CD4-positive, alpha-beta T cell treated with Interleukin-15 for 1 hour (primary cell): Measurements from ENCODE around the gene FYB1.
"Not testable (repeated sequence)": the region's sequence is repeated elsewhere in the genome, so short reads cannot be mapped to it uniquely, and the experiment has no call there.

ENCODE experiments used
- DNase-seq: peaks from one replicate; pipeline ENCODE4 v3.0.0-alpha.2; 2020

FYB1 gene, protein sequence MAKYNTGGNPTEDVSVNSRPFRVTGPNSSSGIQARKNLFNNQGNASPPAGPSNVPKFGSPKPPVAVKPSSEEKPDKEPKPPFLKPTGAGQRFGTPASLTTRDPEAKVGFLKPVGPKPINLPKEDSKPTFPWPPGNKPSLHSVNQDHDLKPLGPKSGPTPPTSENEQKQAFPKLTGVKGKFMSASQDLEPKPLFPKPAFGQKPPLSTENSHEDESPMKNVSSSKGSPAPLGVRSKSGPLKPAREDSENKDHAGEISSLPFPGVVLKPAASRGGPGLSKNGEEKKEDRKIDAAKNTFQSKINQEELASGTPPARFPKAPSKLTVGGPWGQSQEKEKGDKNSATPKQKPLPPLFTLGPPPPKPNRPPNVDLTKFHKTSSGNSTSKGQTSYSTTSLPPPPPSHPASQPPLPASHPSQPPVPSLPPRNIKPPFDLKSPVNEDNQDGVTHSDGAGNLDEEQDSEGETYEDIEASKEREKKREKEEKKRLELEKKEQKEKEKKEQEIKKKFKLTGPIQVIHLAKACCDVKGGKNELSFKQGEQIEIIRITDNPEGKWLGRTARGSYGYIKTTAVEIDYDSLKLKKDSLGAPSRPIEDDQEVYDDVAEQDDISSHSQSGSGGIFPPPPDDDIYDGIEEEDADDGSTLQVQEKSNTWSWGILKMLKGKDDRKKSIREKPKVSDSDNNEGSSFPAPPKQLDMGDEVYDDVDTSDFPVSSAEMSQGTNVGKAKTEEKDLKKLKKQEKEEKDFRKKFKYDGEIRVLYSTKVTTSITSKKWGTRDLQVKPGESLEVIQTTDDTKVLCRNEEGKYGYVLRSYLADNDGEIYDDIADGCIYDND

DNA sequence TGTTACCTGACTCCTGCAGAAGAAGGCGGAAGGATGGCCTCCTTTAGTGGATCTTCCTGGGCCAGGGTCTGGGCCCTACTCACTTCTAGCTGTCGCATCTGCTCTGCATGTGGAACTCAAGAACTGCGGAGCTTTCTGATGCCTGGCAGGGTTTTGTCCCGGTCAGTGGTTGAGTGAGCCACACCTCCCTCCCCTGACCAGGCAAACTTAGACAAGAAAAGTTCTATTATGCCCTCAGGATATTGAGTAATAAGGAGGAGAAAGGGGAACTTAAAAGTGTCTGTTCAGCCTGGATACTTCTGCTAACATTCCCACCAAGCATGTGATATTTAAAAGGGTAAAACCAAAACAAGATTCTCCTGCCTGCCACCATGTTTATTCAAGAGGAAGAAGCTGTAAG, at the start of gene FYB1:
Gene FYB1, minus strand, starts transcription at position 127 of the 400 bp plus-strand sequence. CDS start 16,603 bp downstream, outside the sequence.
- peak; percentile 42 for DNase-seq

DNA sequence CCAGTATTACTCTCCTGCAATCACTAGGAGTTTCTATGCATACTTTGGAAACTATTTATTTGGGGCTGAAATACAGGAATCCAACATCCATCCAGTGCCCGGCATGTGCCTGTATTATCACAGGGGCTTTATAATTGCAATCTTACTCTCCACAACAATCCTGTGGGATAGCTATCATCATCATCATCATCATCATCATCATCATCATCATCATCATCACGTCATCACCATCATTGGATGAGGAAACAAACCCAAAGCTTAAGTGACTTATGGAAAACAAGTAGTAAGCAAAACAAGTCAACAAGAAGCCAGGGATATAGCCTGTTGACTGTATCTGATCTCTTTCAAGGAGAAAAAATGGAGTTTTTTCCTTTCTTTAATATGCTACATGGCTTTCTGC, 47.8 kb upstream of the FYB1 start:
- no peak for DNase-seq

DNA sequence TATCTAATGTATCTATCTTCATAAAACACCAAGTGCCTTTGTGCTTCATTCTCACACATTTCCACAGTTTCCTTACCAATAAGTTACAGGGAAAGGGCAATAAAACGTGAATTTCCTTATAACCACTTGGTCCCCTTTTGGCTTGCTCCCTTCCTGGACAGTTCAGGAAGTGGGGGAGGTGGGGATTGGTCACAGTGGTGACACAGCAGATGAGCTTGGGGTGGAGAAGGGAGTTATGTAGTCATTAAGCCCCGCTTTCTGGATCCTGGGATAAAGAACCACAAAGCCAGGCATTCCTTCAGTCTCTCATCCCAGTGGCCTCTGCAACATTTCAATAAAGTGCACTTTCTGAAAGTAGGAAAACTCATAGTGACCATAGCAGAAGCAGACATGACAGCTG, 47.1 kb upstream of the FYB1 start:
- no peak for DNase-seq

DNA sequence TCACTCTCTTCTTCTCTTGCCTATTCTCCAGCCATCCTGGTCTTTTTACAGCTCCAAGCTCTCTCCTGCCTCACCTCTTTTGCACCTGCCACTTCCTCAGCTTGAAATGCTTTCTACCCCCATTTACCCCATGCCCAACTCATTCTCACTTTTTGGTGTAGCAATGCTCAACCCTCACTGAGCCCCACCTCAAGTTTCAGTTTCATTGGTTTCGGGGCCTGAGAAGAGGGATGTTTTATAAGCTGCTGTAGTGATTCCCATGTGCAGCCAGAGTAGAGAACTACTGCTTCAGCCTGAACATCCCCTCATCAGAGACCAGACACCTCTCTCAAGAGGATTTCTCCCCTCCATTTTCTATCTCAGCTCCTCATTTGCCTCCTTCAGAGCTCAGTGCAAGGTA, 45.2 kb upstream of the FYB1 start:
- no peak for DNase-seq

DNA sequence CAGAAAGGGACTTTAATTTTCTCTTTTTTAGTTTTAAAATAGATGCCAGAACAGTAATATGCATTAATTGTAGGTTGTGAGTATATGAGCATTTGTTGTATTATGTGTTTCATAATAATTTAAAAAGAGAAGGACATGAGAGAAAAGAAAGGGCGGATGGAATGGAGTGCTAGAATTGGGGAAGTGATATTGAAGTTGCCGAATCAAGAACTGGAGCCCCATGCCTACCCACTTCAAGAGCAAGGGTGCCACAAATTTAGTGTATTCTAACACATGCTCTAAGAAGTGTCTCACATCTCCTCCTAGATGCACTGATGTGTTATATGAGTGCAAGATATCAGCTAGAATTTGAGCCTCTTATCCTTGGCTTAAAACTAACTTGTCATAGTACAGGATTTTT, 43.6 kb upstream of the FYB1 start:
- DNase-seq = no peak

DNA sequence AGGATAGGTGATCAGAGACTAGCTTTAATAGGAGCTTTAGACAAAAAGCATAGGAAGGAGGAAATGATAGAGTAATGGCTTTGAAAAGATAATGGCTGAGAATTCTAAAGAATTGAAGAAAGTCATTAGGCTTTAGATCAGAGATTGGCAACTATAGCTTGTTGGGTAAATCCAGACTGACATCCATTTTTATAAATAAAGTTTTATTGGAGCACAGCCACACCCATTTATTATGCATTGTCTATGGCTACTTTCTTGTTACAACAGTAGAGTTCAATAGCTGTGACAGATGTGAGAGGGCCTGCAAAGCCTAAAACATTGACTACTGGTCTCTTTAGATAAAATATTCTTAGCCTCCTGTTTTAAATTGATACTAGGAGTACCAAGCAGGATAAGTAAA, 40.7 kb upstream of the FYB1 start:
- DNase-seq = no peak

DNA sequence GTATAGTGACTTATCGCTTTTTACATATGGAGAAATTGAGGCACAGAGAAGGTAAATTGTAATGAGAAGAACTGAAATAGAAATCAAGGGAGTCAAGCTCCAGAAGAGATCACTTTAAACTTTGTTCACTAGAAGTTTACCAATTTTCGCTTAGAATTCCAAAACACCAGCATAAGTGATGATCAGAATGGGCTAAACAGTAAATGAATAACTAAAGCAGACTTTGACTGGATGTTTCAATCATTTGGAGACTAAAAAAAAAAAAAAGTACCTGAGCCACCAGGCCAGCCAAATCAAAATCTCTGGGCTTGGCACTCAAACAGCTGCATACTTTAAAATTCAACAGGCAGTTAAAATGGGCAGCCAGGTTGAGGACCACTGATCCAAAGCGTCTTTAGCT, 38.2 kb upstream of the FYB1 start:
- DNase-seq = no peak

DNA sequence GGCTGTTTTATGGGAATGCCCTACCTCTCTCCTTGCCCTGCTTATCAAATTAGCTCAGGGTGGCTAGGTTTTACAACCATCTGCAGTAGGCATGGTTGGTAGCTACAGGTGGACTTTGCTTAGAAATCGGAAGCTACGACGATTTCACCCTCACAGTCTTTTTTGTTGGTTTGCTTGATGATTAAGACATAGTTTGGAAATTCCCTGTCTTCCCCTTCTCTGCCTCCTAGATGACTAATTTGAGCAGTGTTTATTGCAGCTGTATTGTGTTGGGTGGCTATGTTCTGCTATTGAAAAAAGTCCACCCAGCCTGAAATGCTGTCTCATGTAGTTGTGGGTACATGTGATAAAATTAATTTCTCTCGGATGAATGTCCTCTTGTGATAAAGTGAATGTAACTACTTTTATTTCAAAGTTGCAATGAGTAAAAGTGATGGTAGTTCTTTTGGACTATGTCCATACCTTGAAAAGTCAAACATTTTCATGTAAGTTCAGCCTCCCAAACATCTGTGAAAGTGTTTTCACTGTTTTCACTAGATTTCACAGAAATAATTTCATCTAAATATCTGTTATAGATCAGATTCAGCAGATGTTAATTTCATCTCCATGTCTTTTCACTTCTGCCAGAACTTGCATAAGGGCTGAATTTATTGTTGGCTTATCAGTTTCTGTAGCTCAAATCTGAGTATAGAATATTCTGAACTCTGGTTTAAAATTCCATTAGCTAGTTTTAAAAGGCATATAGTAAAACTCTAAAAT, 37.3 kb upstream of the FYB1 start:
- DNase-seq = peak; percentile 26

DNA sequence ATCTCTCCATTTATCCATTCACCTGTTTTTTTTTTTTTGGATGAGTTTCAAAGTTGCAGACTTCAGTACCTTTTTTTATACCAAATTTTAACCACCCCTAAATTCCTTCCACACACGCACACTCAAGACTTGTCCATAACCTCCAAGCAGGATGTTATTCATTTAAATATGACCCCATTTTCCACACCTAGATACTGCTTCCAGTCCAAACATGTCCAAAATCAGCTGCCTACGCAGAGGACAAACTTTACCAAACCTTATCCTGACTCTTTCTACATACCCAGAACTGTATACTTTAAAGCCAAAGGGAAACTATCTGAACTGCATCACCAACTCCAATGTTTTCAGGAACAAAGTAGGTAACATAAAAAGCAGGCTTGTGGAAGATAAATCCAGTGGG, 36.0 kb upstream of the FYB1 start:
- DNase-seq = no peak

DNA sequence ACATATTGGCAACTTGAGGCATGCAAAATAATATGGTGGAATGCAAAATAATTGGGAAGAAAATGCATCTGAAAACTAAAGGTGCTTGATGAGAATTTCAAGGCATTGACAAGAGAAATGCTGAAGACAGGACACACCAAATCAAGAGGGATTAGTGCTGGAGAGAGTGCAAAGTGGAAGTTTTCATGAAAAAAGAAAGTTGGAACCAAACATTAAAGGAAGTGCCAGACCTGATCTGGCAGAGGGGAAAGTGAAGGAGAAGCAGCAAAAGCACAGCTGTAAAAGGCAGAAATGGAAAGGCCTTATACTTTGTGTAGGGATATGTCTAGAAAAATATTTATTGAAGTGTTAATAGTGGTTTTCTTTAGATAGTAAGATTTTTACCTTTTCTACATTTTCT, 35.3 kb upstream of the FYB1 start:
- DNase-seq = no peak

DNA sequence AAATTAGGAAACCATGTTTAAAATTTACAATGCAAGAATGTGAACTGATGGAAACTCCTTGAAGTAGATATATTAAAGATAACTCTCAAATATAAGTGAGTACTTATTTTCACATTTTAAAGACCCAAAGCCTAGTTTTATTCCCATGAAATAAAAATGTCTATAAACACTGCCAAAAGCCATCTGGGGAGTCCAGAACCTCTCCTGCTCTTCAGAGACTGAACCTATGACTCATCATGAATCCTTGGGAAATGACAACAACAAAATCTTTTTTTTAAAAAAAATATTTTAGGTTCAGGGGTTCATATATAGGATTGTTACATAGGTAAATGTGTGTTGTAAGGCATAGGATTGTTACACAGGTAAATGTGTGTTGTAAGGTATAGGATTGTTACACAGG, 33.8 kb upstream of the FYB1 start:
- DNase-seq = no peak

DNA sequence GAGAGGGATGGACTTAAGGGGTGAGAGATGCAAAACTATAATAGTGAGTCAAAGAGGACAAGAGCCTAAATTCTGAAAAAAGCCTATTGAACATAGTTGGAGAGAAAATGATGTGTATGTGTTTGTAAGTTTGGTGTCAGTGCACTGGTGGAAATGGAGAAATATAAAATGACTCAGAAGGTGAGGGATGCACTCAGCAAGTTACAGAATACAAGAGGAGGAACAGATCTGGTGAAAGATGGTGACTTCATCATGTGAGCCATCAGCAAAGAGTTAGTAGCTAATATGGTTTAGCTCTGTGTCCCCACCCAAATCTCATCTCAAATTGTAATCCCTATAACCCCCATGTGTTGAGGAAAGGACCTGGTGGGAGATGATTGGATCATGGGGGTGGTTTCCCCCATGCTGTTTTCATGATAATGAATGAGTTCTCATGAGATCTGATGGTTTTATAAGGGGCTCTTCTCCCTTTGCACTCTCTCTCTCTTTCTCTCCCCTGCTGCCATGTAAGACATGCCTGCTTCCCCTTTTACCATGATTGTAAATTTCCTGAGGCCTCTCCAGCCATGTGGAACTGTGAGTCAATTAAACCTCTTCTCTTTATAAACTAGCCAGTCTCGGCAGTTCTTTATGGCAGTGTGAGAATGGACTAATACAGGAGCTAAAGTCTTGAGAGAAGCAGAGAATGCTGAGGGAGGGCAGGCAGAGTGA, 30.4 kb upstream of the FYB1 start:
- no peak for DNase-seq

DNA sequence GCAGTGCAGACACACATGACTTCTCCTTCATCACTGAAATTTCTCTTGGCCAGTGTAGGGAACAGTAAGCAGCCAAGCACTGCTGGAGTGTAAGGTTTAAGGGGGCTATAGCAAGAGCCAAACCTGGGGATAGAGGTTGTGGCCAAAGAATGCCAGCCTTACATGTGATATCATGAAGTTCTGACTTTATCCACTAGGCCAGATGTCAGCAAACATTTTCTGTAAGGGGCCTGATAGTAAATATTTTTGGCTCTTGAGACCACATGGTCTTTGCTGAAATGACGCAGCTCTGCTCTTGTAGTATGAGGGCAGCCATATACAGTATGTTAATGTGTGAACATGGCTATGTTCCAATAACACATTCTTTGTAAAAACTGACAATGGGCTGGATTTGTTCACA, 29.7 kb upstream of the FYB1 start:
- no peak for DNase-seq

DNA sequence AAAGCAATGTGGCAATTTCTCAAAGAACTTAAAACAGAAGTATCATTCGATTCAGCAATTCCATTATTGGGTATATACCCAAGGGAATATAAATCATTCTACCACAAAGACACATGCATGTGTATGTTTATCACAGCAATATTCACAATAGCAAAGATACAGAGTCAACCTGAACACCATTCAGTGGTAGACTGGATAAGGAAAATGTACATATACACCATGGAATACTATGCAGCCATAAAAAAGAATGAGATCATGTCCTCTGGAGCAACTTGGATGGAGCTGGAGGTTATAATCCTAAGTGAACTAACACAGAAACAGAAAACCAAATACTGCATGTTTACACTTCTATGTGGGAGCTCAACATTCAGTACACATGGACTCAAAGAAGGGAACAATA, 21.4 kb upstream of the FYB1 start:
- DNase-seq = no peak

DNA sequence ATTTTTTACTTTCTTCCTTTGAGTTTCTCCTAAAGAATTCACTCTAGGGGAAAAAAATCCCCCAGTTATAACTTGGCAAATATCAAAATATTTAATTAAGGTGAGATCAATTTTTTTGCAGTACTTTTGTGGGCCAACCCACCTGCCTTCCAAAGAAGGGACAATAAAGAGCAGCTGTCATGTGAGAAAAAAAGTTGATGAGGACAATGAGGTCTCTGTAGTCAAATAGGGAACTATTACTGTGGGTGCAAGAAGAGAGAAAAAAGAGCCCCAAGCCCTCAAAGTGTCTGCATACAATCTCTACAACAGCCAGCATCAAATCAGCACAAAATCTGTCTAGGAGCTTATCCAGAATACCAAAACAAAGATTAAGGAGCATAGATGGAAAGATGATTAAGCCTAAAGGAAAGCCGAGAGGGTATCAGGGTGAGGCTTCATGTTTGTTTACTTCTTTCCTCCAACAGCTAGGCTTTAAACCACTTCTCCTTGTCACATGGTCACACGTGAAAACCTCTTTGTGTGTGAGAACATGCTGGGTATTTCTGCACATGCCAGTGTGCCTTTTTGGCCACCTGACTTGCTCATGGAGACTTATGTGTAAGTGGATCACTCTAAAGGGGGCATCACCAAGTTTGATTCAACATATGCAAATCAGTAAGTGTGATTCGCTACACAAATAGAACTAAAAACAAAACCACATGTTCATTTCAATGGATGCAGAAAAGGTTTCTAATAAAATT, 19.2 kb upstream of the FYB1 start:
- DNase-seq = no peak

DNA sequence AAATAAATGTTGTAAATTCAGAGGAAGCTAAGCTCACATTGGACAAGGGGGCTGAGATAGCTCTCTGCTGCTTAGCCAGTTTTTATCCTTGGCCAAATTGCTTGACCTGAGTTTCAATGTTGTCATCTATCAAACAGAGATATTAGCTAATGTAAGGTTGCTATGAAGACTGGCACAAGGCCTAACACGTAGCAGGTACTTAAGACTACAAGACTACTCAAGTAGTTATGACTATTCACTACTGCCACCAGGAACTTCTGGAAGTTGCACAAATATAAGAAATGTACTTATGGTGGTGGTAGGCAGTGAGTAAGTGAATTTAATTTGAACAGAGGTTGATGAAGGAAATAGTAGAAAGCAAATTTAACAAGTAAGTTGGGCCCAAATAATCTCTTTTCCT, 17.4 kb upstream of the FYB1 start:
- DNase-seq = no peak

DNA sequence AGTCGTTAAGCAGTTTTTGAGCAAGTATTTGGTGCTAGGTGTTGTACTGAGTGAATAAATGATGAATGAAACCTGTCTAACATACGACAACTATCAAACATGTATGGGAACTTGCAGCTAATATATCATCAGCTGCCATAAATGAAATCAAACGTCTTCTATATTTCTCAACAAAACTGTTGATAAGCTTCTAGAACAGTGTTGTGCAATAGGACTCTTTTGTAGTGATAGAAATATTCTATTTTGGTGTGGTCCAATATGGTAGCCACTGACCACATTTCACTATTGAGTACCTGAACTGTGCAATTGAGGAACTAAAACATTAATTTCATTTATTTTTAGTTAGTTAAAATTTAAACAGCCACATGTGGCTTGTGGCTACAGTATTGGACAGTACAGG, 16.3 kb upstream of the FYB1 start:
- no peak for DNase-seq

DNA sequence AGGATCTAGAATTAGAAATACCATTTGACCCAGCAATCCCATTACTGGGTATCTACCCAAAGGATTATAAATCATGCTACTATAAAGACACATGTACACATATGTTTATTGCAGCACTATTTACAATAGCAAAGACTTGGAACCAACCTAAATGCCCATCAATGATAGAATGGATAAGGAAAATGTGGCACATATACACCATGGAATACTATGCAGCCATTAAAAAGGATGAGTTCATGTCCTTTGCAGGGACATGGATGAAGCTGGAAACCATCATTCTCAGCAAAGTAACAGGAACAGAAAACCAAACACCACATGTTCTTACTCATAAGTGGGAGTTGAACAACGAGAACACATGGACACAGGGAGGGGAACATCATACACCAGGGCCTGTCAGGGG, 15.1 kb upstream of the FYB1 start:
- DNase-seq = not testable (repeated sequence)

DNA sequence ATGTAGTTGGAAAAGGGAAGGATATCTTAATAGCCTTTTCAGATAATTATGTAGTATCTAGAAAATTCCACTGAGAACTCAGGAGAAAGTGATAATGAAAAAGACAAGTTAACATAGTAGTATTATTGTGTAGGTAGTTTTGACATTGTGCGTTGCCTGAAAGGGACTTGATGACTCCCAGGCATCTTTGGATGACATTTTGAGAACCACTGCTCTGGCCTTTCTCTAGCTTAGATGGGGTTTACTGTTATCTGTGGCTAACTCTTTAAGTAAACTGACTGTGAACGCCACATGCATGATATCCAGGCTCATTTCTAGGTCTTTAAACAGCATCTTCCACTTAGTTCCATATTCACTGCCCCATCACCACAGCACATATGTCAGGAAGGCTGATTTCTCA, 14.4 kb upstream of the FYB1 start:
- no peak for DNase-seq

DNA sequence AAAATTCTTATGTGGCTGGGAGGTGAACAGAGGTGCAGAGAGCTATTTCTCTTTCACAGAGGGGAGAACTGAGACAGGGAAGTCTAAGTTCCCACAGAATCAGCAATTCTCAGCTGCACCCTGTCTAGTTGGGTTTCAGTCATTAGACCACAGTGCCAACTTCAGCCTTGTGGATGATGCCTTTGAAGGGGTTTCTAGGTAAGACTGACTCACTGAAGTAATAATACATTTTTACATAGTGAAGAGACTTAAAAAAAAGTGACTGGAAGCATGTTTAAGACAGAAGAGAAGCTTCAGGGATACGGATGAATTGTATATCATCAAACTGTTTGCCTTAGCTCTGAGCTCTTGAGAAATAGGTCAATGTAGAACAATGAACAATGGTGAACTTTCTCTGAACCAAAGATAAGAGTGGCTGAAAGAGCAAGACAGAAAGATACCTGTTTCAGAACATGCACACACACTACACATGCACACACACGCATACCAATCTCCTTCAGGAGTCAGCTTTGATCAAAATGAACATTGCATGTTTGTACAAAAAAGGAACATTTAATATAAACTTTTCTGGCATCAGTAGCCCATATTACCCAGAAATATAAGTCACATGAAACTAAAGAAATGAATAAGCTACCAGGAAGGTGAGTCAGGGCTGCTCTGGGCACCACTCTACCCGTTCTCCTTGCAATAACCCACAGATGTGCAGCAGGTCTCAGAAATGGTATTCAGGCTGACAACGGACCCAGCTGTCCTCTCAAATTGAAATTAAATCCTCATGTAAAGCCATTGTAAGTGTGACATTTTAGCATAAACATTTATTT, 12.6 kb upstream of the FYB1 start:
- DNase-seq = no peak

DNA sequence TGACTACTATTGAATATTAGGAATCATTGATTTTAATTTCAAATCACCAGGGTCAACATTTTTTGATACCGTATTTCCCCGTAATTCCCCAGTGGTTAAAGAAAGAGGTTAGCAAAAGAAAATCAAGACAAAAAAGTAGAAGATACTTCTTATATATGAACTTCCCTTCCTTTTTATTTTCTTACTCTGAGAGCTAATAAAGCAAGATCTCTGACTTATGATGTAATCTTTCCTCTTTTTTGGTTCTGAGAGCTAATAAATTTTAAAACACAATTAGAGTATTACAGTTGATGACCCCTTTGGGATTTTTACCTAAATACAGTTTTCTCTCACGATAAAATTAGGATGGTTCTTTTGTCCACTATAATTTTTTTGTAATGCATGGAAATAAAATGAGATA, 9.2 kb upstream of the FYB1 start:
- DNase-seq = no peak
